ENCODE data around the gene LACRT. TPM values are rescaled to one million over a fixed set of nuclear protein-coding genes. Genes with fewer than 3 reads are reported as not detected.

LACRT gene
- polyA plus RNA-seq, 1 donor (not counting 4 experiments of a cell fraction or from before 2014, with no cell fraction given) = not detected

DNA sequence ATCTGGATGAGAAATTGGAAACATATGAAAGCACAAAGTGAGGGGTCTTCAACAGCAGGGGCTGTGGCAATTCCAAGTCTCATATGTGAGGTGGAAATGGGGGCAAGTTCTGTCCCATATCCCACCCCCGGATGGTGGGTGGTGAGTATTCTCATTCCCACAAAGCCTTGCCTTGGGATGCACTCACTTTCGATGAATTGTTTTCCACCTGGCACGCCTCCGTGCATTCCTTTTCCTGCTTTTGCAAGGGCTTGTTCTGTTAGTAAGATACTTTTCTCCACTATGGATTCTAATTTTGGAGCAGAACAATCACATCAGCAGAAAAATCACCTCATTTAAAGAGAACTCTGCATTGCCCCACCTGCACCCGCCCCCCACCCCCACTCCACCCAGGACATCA lies 3.1 kb downstream of the LACRT start:
- DNase-seq (ENCODE audit: low read depth, low spot score) = no peak
- dilution Hi-C loops (cut with MboI; ENCODE audit: extremely low pct_ligation_motif_present, low sequenced_read_pairs) = no loop called here
- FAIRE-seq = no peak
- Histone ChIP-seq H3K9me3 (ENCODE audit: control insufficient read depth, low read depth, low read length) (no peaks in the 10 kb centered on the region), H3K4me2 (ENCODE audit: control insufficient read depth, extremely low read depth, insufficient read depth, low read depth, low read length) (no peak overlapping the region), H2AFZ (ENCODE audit: control insufficient read depth, low read length) (no peak overlapping the region), H3K4me3 (ENCODE audit: control insufficient read depth in 2 of 3, extremely low read depth in 1 of 3, insufficient read depth in 2 of 3, low read depth in 1 of 3, low read length in 3 of 3) (no peak overlapping the region), H3K36me3 (ENCODE audit: control insufficient read depth in 2 of 2, extremely low read depth in 1 of 2, insufficient read depth in 2 of 2, low read length in 2 of 2) (no peaks in the 10 kb centered on the region), H3K27ac (ENCODE audit: control insufficient read depth, insufficient read depth, low read length) (no peak overlapping the region), H3K9me1 (ENCODE audit: control insufficient read depth, extremely low read depth, insufficient read depth, low read length) (no peaks in the 10 kb centered on the region), H3K27me3 (ENCODE audit: control insufficient read depth, extremely low read depth, insufficient read depth, low read length) (peaks cover 3% of the 10 kb centered on the region), H3K4me1 (ENCODE audit: control insufficient read depth, extremely low read depth, insufficient read depth, low read length) (no peaks in the 10 kb centered on the region), H3K79me2 (ENCODE audit: control insufficient read depth, insufficient read depth, low read length) (no peaks in the 10 kb centered on the region), H3K9ac (ENCODE audit: control insufficient read depth, extremely low read depth, insufficient read depth, low read length) (no peak overlapping the region), H4K20me1 (ENCODE audit: control insufficient read depth, extremely low read depth, insufficient read depth, low read length) (no peaks in the 10 kb centered on the region)
- TF ChIP-seq EZH2 (IDR thresholded peaks at IDR 0.05; ENCODE audit: low read length) = no peak
- TF ChIP-seq, protein P1, sequence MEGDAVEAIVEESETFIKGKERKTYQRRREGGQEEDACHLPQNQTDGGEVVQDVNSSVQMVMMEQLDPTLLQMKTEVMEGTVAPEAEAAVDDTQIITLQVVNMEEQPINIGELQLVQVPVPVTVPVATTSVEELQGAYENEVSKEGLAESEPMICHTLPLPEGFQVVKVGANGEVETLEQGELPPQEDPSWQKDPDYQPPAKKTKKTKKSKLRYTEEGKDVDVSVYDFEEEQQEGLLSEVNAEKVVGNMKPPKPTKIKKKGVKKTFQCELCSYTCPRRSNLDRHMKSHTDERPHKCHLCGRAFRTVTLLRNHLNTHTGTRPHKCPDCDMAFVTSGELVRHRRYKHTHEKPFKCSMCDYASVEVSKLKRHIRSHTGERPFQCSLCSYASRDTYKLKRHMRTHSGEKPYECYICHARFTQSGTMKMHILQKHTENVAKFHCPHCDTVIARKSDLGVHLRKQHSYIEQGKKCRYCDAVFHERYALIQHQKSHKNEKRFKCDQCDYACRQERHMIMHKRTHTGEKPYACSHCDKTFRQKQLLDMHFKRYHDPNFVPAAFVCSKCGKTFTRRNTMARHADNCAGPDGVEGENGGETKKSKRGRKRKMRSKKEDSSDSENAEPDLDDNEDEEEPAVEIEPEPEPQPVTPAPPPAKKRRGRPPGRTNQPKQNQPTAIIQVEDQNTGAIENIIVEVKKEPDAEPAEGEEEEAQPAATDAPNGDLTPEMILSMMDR (optimal IDR thresholded peaks at IDR 0.05 in 1 of 3, IDR thresholded peaks at IDR 0.05 in 1 of 3, conservative IDR thresholded peaks at IDR 0.05 in 1 of 3; ENCODE audit: extremely low read depth in 1 of 3, insufficient read depth in 2 of 3, low read length in 3 of 3) = no peak

DNA sequence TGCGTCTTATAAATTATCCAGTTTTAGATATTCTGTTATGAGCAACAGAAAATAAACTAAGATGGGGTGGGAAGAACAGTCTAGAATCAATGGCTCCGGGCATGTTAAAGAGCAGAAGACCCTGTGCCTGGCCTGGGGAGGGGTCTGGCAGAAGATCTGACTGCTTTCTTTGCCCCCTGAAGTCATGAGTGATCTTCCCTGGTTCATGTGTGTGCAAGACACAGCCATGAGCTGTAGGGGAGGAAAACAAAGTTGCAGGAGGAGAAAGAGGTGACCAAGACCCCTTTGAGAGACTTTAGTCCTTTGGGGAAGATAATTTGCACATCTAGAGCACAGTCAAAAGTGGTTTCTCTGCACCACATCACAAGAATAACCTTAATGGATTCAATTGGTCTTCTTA lies 4.8 kb downstream of the LACRT start:
- Histone ChIP-seq H3K4me1 (ENCODE audit: control insufficient read depth, extremely low read depth, insufficient read depth, low read length) (no peaks in the 10 kb centered on the region), H3K36me3 (ENCODE audit: control insufficient read depth in 2 of 2, extremely low read depth in 1 of 2, insufficient read depth in 2 of 2, low read length in 2 of 2) (no peaks in the 10 kb centered on the region), H4K20me1 (ENCODE audit: control insufficient read depth, extremely low read depth, insufficient read depth, low read length) (no peaks in the 10 kb centered on the region), H3K9ac (ENCODE audit: control insufficient read depth, extremely low read depth, insufficient read depth, low read length) (no peak overlapping the region), H3K27ac (ENCODE audit: control insufficient read depth, insufficient read depth, low read length) (no peak overlapping the region), H3K4me3 (ENCODE audit: control insufficient read depth in 2 of 3, extremely low read depth in 1 of 3, insufficient read depth in 2 of 3, low read depth in 1 of 3, low read length in 3 of 3) (no peak overlapping the region), H3K79me2 (ENCODE audit: control insufficient read depth, insufficient read depth, low read length) (no peaks in the 10 kb centered on the region), H3K9me1 (ENCODE audit: control insufficient read depth, extremely low read depth, insufficient read depth, low read length) (no peaks in the 10 kb centered on the region), H3K4me2 (ENCODE audit: control insufficient read depth, extremely low read depth, insufficient read depth, low read depth, low read length) (no peak overlapping the region), H2AFZ (ENCODE audit: control insufficient read depth, low read length) (no peak overlapping the region), H3K27me3 (ENCODE audit: control insufficient read depth, extremely low read depth, insufficient read depth, low read length) (peaks cover 3% of the 10 kb centered on the region), H3K9me3 (ENCODE audit: control insufficient read depth, low read depth, low read length) (no peaks in the 10 kb centered on the region)
- dilution Hi-C loops (cut with MboI; ENCODE audit: extremely low pct_ligation_motif_present, low sequenced_read_pairs) = no loop called here
- no peak for FAIRE-seq
- TF ChIP-seq EZH2 (IDR thresholded peaks at IDR 0.05; ENCODE audit: low read length) = no peak
- TF ChIP-seq, protein P1 (optimal IDR thresholded peaks at IDR 0.05 in 1 of 3, IDR thresholded peaks at IDR 0.05 in 1 of 3, conservative IDR thresholded peaks at IDR 0.05 in 1 of 3; ENCODE audit: extremely low read depth in 1 of 3, insufficient read depth in 2 of 3, low read length in 3 of 3) = no peak
- no peak for DNase-seq (ENCODE audit: low read depth, low spot score)

Data from keratinocyte (primary cell).